ENCODE results near the gene TMEM123.

- TF ChIP-seq CTCF (IDR thresholded peaks at IDR 0.05; ENCODE audit: low read length) (no peak), EZH2 (IDR thresholded peaks at IDR 0.05; ENCODE audit: borderline replicate concordance, low read length) (no peak)
Observed at GRCh38 chr11:102382384-102382783, 70.2 kb downstream of the TMEM123 start.

Data from OCI-LY1 (cell line).